Endothelial cell of umbilical vein (primary cell): ENCODE measurements around the gene ELMO1. TPM values are rescaled to one million over a fixed set of nuclear protein-coding genes. Genes with fewer than 3 reads are reported as not detected.

Experiments
- BruUV-seq: library from RNA; stranded (reverse); fragments of 400-500 nt; replicated peaks from 2 replicates; lab custom pipeline; 2021; lab: Mats Ljungman, UMichigan
- CTCF ChIA-PET: fragments of 300-600, 350-600 bp; sonication (Branson Sonifier 250); formaldehyde crosslinking; loops from one replicate; lab custom pipeline; 2021; ENCODE audit warnings: antibody characterized with exemption, inconsistent platforms; lab: Charles Lee
- POLR2A ChIA-PET: fragments of 300-600, 350-600 bp; sonication (Branson Sonifier 250); formaldehyde crosslinking; loops from one replicate; lab custom pipeline; 2021; ENCODE audit warnings: antibody characterized with exemption, inconsistent platforms; lab: Charles Lee
- DNase-seq: peaks from one replicate; pipeline ENCODE4 v3.0.0-alpha.2; 2011; ENCODE audit warnings: low read depth, low spot score
- FAIRE-seq: peaks from 2 replicates; lab custom pipeline; 2011; peaks lifted over from hg19 to GRCh38; lab: Jason Lieb, UNC
- H2AFZ ChIP-seq: 2 replicates; pipeline ENCODE4 v1.6.0; 2012; ENCODE audit warnings: low read depth, low read length, control low read depth, inconsistent platforms
- H3K27ac ChIP-seq: 2 replicates; pipeline ENCODE4 v1.5.1; 2011; ENCODE audit warnings: low read depth, mild to moderate bottlenecking, control low read depth, low read length, moderate library complexity; ENCODE audit not compliant: insufficient read depth
- H3K27me3 ChIP-seq, 2 experiments: 2 replicates each; pipeline versions ENCODE4 v1.6.0 to v1.6.1; 2011; ENCODE audit warnings: low read length in 2 of 2, mixed read lengths in 1 of 2; ENCODE audit not compliant: control insufficient read depth in 2 of 2, insufficient read depth in 2 of 2
- H3K36me3 ChIP-seq, 2 experiments: 2 replicates in 1 of 2; 3 replicates in 1 of 2; pipeline ENCODE4 v1.5.1; 2011; ENCODE audit warnings: low read length in 2 of 2, mild to moderate bottlenecking in 1 of 2, moderate library complexity in 1 of 2; ENCODE audit not compliant: control insufficient read depth in 2 of 2, insufficient read depth in 2 of 2; ENCODE audit errors: extremely low read depth in 1 of 2
- H3K4me1 ChIP-seq: 3 replicates; pipeline ENCODE4 v1.5.1; 2011; ENCODE audit warnings: mild to moderate bottlenecking, low read length; ENCODE audit not compliant: control insufficient read depth, insufficient read depth; ENCODE audit errors: extremely low read depth
- H3K4me2 ChIP-seq: 2 replicates; pipeline ENCODE4 v1.6.1; 2011; ENCODE audit warnings: low read length, control low read depth, mixed read lengths; ENCODE audit not compliant: insufficient read depth
- H3K4me3 ChIP-seq, 3 experiments: fragments of 200-600 bp in 1 of 3; sonication (generic), shearing (Covaris generic) in 1 of 3; replicated peaks in 1 of 3; 2 replicates each; pipeline ENCODE4 v1.5.1; 2011 to 2016; ENCODE audit warnings: control low read depth in 3 of 3, low read length in 3 of 3, mild to moderate bottlenecking in 2 of 3, inconsistent platforms in 1 of 3, low read depth in 1 of 3, moderate library complexity in 1 of 3; ENCODE audit not compliant: insufficient read depth in 1 of 3
- H3K79me2 ChIP-seq: 2 replicates; pipeline ENCODE4 v1.6.0; 2012; ENCODE audit warnings: low read length, inconsistent platforms; ENCODE audit not compliant: control insufficient read depth, insufficient read depth
- H3K9ac ChIP-seq: replicated peaks from 2 replicates; pipeline ENCODE3; 2011; ENCODE audit warnings: low read length, control low read depth; ENCODE audit not compliant: insufficient read depth; ENCODE audit errors: extremely low read depth
- H3K9me1 ChIP-seq: replicated peaks from 3 replicates; pipeline ENCODE4 v1.6.0; 2011; ENCODE audit warnings: mild to moderate bottlenecking, low read length; ENCODE audit not compliant: control insufficient read depth, insufficient read depth; ENCODE audit errors: extremely low read depth
- H3K9me3 ChIP-seq: replicated peaks from 2 replicates; pipeline ENCODE4 v1.5.1; 2012; ENCODE audit warnings: low read length, inconsistent platforms; ENCODE audit not compliant: control insufficient read depth, insufficient read depth
- H4K20me1 ChIP-seq: replicated peaks from 2 replicates; pipeline ENCODE3; 2011; ENCODE audit warnings: mild to moderate bottlenecking, low read length; ENCODE audit not compliant: control insufficient read depth, insufficient read depth; ENCODE audit errors: extremely low read depth
- CTCF ChIP-seq, 2 donors: IDR thresholded peaks; 1 replicate in 1 of 2; 2 replicates in 1 of 2; pipeline ENCODE4 v1.5.1; 2011; ENCODE audit warnings: low read length in 2 of 2, mild to moderate bottlenecking in 2 of 2, moderate library complexity in 2 of 2, control low read depth in 1 of 2, inconsistent platforms in 1 of 2, low read depth in 1 of 2; ENCODE audit not compliant: insufficient read depth in 1 of 2; ENCODE audit errors: extremely low read depth in 1 of 2
- EZH2 ChIP-seq: IDR thresholded peaks from 2 replicates; pipeline ENCODE4 v1.6.1; 2012; ENCODE audit warnings: borderline replicate concordance, low read depth, mild to moderate bottlenecking, moderate library complexity, low read length, inconsistent platforms; ENCODE audit not compliant: severe bottlenecking
- FOS ChIP-seq: IDR thresholded peaks from 2 replicates; pipeline ENCODE4 v1.6.1; 2011; ENCODE audit warnings: mild to moderate bottlenecking, low read length, moderate library complexity, borderline replicate concordance; ENCODE audit not compliant: insufficient read depth
- GATA2 ChIP-seq: IDR thresholded peaks from 2 replicates; pipeline ENCODE4 v1.7.0; 2011; ENCODE audit warnings: low read depth, mild to moderate bottlenecking, moderate library complexity, mixed read lengths, low read length; ENCODE audit not compliant: insufficient read length, insufficient read depth
- dilution Hi-C: fragments of 300-500 bp; cut with MboI; formaldehyde crosslinking; loops from one replicate; pipeline ENCODE4 v1.15.0; 2019; ENCODE audit warnings: low sequenced_read_pairs; ENCODE audit not compliant: extremely low pct_ligation_motif_present
- intact Hi-C: fragments of 100-400 bp; cut with micrococcal nuclease; formaldehyde crosslinking; loops from one replicate; pipeline ENCODE4 v1.10.0; 2022
- polyA plus RNA-seq, 4 experiments: library from polyadenylated mRNA; depleted of rRNA in 3 of 4; stranded (reverse) in 3 of 4; unstranded in 1 of 4; fragments of >200 nt; gene quantifications; 2 replicates each; pipeline versions ENCODE4 v1.2.1 to v1.2.3, GENCODE V29; 2011 to 2012; ENCODE audit warnings: missing spikeins in 1 of 4
- total RNA-seq: library from RNA; stranded (reverse); gene quantifications from 2 replicates; pipeline ENCODE4 v1.2.3, GENCODE V29; 2021

ELMO1 gene
- total and polyA plus RNA-seq, 2 donors (not counting 3 experiments of a cell fraction or from before 2014, with no cell fraction given): 17.0 to 30.6 TPM

GRCh38 chr7:37061849-37062559 is 386.7 kb downstream of the ELMO1 start:
- CTCF ChIA-PET: interaction anchor here (1.6 kb wide), 1 partner anchor 10 kb away, joined by 7 read pairs; no protein-coding TSS in a partner anchor

More at GRCh38 chr7:37061849-37062559, 386.7 kb downstream of the ELMO1 start:
- peak; percentile 28 for DNase-seq
- H2AFZ ChIP-seq: no peak overlapping the region
- no peaks in the 10 kb centered on the region for H3K9me3 ChIP-seq
- dilution Hi-C loops: no loop called here
- TF ChIP-seq EZH2: no peak
- peak; percentile 49 for TF ChIP-seq FOS
- TF ChIP-seq CTCF (IDR thresholded peaks at IDR 0.05; ENCODE audit: extremely low read depth in 1 of 2, insufficient read depth in 1 of 2, low read depth in 1 of 2, low read length in 2 of 2): no peak
- TF ChIP-seq GATA2: no peak
- intact Hi-C loops: no loop called here
- no peaks in the 10 kb centered on the region for H3K4me1 ChIP-seq
- no TSS peak for BruUV-seq
- H3K9me1 ChIP-seq: no peaks in the 10 kb centered on the region
- no peaks in the 10 kb centered on the region for H3K36me3 ChIP-seq
- no peaks in the 10 kb centered on the region for H3K27me3 ChIP-seq
- no peaks in the 10 kb centered on the region for H4K20me1 ChIP-seq
- no peak overlapping the region for H3K9ac ChIP-seq
- H3K27ac ChIP-seq: no peak overlapping the region
- FAIRE-seq: no peak
- no peak overlapping the region for H3K4me3 ChIP-seq
- H3K79me2 ChIP-seq: no peaks in the 10 kb centered on the region
- H3K4me2 ChIP-seq: no peak overlapping the region
- POLR2A ChIA-PET: no interaction called here
